HG02610 (cell line): Measurements from ENCODE around the gene TRIOBP.

Source experiments
- ATAC-seq: cut with Tn5 transposase; IDR thresholded peaks from one replicate; pipeline ENCODE4 v1.9.1; 2021; ENCODE audit warnings: mild to moderate bottlenecking, moderate library complexity; ENCODE audit not compliant: unreplicated experiment

The TRIOBP gene

GRCh38 chr22:37748659-37749058, 51.8 kb downstream of the TRIOBP start:
- ATAC-seq = no peak

GRCh38 chr22:37749226-37749625, 52.4 kb downstream of the TRIOBP start:
- ATAC-seq = no peak

- no peak for ATAC-seq
These were observed 53.2 kb downstream of the TRIOBP start for GRCh38 chr22:37749831-37750595.

GRCh38 chr22:37750596-37751162, 53.8 kb downstream of the TRIOBP start:
- no peak for ATAC-seq

GRCh38 chr22:37751449-37752188, 54.8 kb downstream of the TRIOBP start:
- no peak for ATAC-seq

GRCh38 chr22:37752189-37753087, 55.6 kb downstream of the TRIOBP start:
- ATAC-seq = no peak

- no peak for ATAC-seq
These were observed 56.9 kb downstream of the TRIOBP start for GRCh38 chr22:37753746-37754145.

- no peak for ATAC-seq
These were observed 60.8 kb downstream of the TRIOBP start for GRCh38 chr22:37757663-37758062.

GRCh38 chr22:37758694-37759093, 61.8 kb downstream of the TRIOBP start:
- ATAC-seq = no peak

GRCh38 chr22:37759281-37759680, 62.4 kb downstream of the TRIOBP start:
- ATAC-seq = no peak

GRCh38 chr22:37760152-37760551, 63.3 kb downstream of the TRIOBP start:
- no peak for ATAC-seq

GRCh38 chr22:37762389-37762836, 65.6 kb downstream of the TRIOBP start:
- ATAC-seq = no peak

GRCh38 chr22:37763012-37763411, 66.2 kb downstream of the TRIOBP start:
- no peak for ATAC-seq

- no peak for ATAC-seq
These were observed 66.8 kb downstream of the TRIOBP start for GRCh38 chr22:37763652-37764051.

- ATAC-seq = no peak
These were observed 67.8 kb downstream of the TRIOBP start for GRCh38 chr22:37764622-37765021.

- no peak for ATAC-seq
These were observed 68.7 kb downstream of the TRIOBP start for GRCh38 chr22:37765498-37765897.

GRCh38 chr22:37765953-37766576, 69.2 kb downstream of the TRIOBP start:
- ATAC-seq = no peak

GRCh38 chr22:37768273-37768672, 71.4 kb downstream of the TRIOBP start:
- no peak for ATAC-seq

- ATAC-seq = no peak
These were observed 72.2 kb downstream of the TRIOBP start for GRCh38 chr22:37769056-37769455.

- no peak for ATAC-seq
These were observed 74.2 kb downstream of the TRIOBP start for GRCh38 chr22:37771081-37771480.
